Measurements from ENCODE around the gene FNDC7.

- TF ChIP-seq POLR2AphosphoS5 (IDR thresholded peaks at IDR 0.05) (no peak), POLR2A (IDR thresholded peaks at IDR 0.05) (no peak)
- TF ChIP-seq, protein P1, sequence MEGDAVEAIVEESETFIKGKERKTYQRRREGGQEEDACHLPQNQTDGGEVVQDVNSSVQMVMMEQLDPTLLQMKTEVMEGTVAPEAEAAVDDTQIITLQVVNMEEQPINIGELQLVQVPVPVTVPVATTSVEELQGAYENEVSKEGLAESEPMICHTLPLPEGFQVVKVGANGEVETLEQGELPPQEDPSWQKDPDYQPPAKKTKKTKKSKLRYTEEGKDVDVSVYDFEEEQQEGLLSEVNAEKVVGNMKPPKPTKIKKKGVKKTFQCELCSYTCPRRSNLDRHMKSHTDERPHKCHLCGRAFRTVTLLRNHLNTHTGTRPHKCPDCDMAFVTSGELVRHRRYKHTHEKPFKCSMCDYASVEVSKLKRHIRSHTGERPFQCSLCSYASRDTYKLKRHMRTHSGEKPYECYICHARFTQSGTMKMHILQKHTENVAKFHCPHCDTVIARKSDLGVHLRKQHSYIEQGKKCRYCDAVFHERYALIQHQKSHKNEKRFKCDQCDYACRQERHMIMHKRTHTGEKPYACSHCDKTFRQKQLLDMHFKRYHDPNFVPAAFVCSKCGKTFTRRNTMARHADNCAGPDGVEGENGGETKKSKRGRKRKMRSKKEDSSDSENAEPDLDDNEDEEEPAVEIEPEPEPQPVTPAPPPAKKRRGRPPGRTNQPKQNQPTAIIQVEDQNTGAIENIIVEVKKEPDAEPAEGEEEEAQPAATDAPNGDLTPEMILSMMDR (IDR thresholded peaks at IDR 0.05), result no peak
These were observed 68.3 kb downstream of the FNDC7 start for GRCh38 chr1:108780937-108781574.
